Type B pancreatic cell (in vitro differentiated cells): ENCODE results near the gene CD3D. TPM values are rescaled to one million over a fixed set of nuclear protein-coding genes. Genes with fewer than 3 reads are reported as not detected.

Source experiments
- DNase-seq: peaks from one replicate; pipeline ENCODE4 v3.0.0; 2021; ENCODE audit warnings: mixed read lengths; ENCODE audit not compliant: unreplicated experiment; ENCODE audit errors: extremely low spot score
- H3K27ac Mint-ChIP-seq: 2 replicates; pipeline ENCODE4 v1.8.0; 2021; ENCODE audit warnings: mild to moderate bottlenecking, mixed read lengths
- H3K27me3 Mint-ChIP-seq: 2 replicates; pipeline ENCODE4 v1.8.0; 2021; ENCODE audit warnings: mixed read lengths
- H3K36me3 Mint-ChIP-seq: 2 replicates; pipeline ENCODE4 v1.8.0; 2021; ENCODE audit warnings: mixed read lengths
- H3K4me1 Mint-ChIP-seq: one replicate; pipeline ENCODE4 v1.8.0; 2021; ENCODE audit warnings: mixed read lengths; ENCODE audit not compliant: unreplicated experiment
- H3K4me3 Mint-ChIP-seq: 2 replicates; pipeline ENCODE4 v1.8.0; 2021; ENCODE audit warnings: mild to moderate bottlenecking, mixed read lengths
- H3K9me3 Mint-ChIP-seq: 2 replicates; pipeline ENCODE4 v1.8.0; 2021; ENCODE audit warnings: mixed read lengths
- CTCF ChIP-seq: fragments of 200-600 bp; sonication (generic); conservative IDR thresholded peaks from 2 replicates; pipeline ENCODE4 v1.5.0; 2021; ENCODE audit warnings: antibody characterized with exemption, mild to moderate bottlenecking
- total RNA-seq: library from RNA; stranded (reverse); gene quantifications from 2 replicates; pipeline ENCODE4 v1.2.1, GENCODE V29; 2021; ENCODE audit warnings: low replicate concordance

Gene CD3D
- total RNA-seq, 1 donor from 2014 or later: not detected

GRCh38 chr11:118343981-118344515, 1.5 kb upstream of the CD3D start, which contains the start of gene CD3G:
Gene CD3G (plus strand): TSS chr11:118344344. CDS start chr11:118344424, 80 bp downstream.
- H3K4me1 Mint-ChIP-seq: no peaks in the 10 kb centered on the region
- no peaks in the 10 kb centered on the region for H3K9me3 Mint-ChIP-seq
- DNase-seq: no peak
- TF ChIP-seq CTCF: no peak
- H3K27me3 Mint-ChIP-seq: peaks cover 44% of the 10 kb centered on the region
- no peaks in the 10 kb centered on the region for H3K36me3 Mint-ChIP-seq
- no peak within 1 kb of the TSS for H3K4me3 Mint-ChIP-seq
- no peak within 1 kb of the TSS for H3K27ac Mint-ChIP-seq

- H3K9me3 Mint-ChIP-seq: no peaks in the 10 kb centered on the region
- no peaks in the 10 kb centered on the region for H3K4me1 Mint-ChIP-seq
- no peak overlapping the region for H3K4me3 Mint-ChIP-seq
- H3K27me3 Mint-ChIP-seq: peaks cover 42% of the 10 kb centered on the region
- no peak for TF ChIP-seq CTCF
- no peak overlapping the region for H3K27ac Mint-ChIP-seq
- no peaks in the 10 kb centered on the region for H3K36me3 Mint-ChIP-seq
- DNase-seq: no peak
These were observed 743 bp upstream of the CD3D start for GRCh38 chr11:118343248-118343647.

- no peak for TF ChIP-seq CTCF
- H3K27me3 Mint-ChIP-seq: peaks cover 33% of the 10 kb centered on the region
- H3K36me3 Mint-ChIP-seq: no peaks in the 10 kb centered on the region
- no peaks in the 10 kb centered on the region for H3K4me1 Mint-ChIP-seq
- no peaks in the 10 kb centered on the region for H3K9me3 Mint-ChIP-seq
- no peak overlapping the region for H3K27ac Mint-ChIP-seq
- DNase-seq: no peak
- H3K4me3 Mint-ChIP-seq: no peak overlapping the region
These were observed 553 bp downstream of the CD3D start for GRCh38 chr11:118341815-118342489.

GRCh38 chr11:118341261-118341660, 1.2 kb downstream of the CD3D start:
- no peak for TF ChIP-seq CTCF
- Mint-ChIP-seq H3K27ac (no peak overlapping the region), H3K4me3 (no peak overlapping the region), H3K36me3 (no peaks in the 10 kb centered on the region), H3K4me1 (no peaks in the 10 kb centered on the region), H3K9me3 (no peaks in the 10 kb centered on the region), H3K27me3 (peaks cover 35% of the 10 kb centered on the region)
- no peak for DNase-seq

- Mint-ChIP-seq H3K27ac (no peak overlapping the region), H3K4me3 (no peak overlapping the region), H3K4me1 (no peaks in the 10 kb centered on the region), H3K36me3 (no peaks in the 10 kb centered on the region), H3K9me3 (no peaks in the 10 kb centered on the region), H3K27me3 (peaks cover 30% of the 10 kb centered on the region)
- DNase-seq: no peak
- no peak for TF ChIP-seq CTCF
These were observed 2.1 kb downstream of the CD3D start for GRCh38 chr11:118340449-118340848.
